Spleen (tissue), 11 donors: ENCODE measurements around the gene MAFF. TPM values are rescaled to one million over a fixed set of nuclear protein-coding genes. Genes with fewer than 3 reads are reported as not detected.
A peak's percentile ranks its signal among the peaks of the same experiment; 100 is the strongest.

Experiments used
- DNase-seq: peaks from one replicate; pipeline ENCODE4 v3.0.0-alpha.2; 2020
- H3K27ac ChIP-seq, 8 donors: fragments of 200-600 bp; sonication (generic) in 7 of 8; 1 replicate in 4 of 8; 2 replicates in 4 of 8; pipeline versions ENCODE4 v1.5.0 to v1.8.0; 2016 to 2021; ENCODE audit warnings: inconsistent platforms in 4 of 8, mild to moderate bottlenecking in 4 of 8, moderate library complexity in 1 of 8
- H3K27me3 ChIP-seq, 7 donors: fragments of 200-600 bp; sonication (generic) in 6 of 7; replicated peaks in 1 of 7; 1 replicate in 4 of 7; 2 replicates in 3 of 7; pipeline versions ENCODE4 v1.5.0 to v1.8.0; 2016 to 2021; ENCODE audit warnings: inconsistent platforms in 3 of 7, mild to moderate bottlenecking in 1 of 7
- H3K36me3 ChIP-seq, 6 donors: fragments of 200-600 bp; sonication (generic) in 5 of 6; 1 replicate in 4 of 6; 2 replicates in 2 of 6; pipeline versions ENCODE4 v1.5.0 to v1.8.0; 2016 to 2021; ENCODE audit warnings: inconsistent platforms in 2 of 6
- H3K4me1 ChIP-seq, 6 donors: fragments of 200-600 bp; sonication (generic) in 5 of 6; 1 replicate in 3 of 6; 2 replicates in 3 of 6; pipeline versions ENCODE4 v1.5.0 to v1.8.0; 2016 to 2021; ENCODE audit warnings: inconsistent platforms in 3 of 6
- H3K4me3 ChIP-seq, 8 donors: fragments of 200-600 bp; sonication (generic) in 7 of 8; 1 replicate in 4 of 8; 2 replicates in 4 of 8; pipeline versions ENCODE4 v1.5.0 to v1.8.0; 2016 to 2021; ENCODE audit warnings: inconsistent platforms in 4 of 8, mild to moderate bottlenecking in 4 of 8, moderate library complexity in 2 of 8
- H3K9me3 ChIP-seq, 8 donors: fragments of 200-600 bp; sonication (generic) in 7 of 8; 1 replicate in 4 of 8; 2 replicates in 4 of 8; pipeline versions ENCODE4 v1.5.0 to v1.8.0; 2016 to 2021; ENCODE audit warnings: inconsistent platforms in 4 of 8
- CTCF ChIP-seq, 11 experiments: fragments of 200-600 bp in 7 of 11; fragments of 450-650 bp in 4 of 11; sonication (generic) in 4 of 11; IDR thresholded peaks in 8 of 11; conservative IDR thresholded peaks in 3 of 11; 1 replicate in 7 of 11; 2 replicates in 4 of 11; pipeline versions ENCODE4 v1.4.0 to v1.8.0; 2016 to 2021; ENCODE audit warnings: antibody characterized with exemption in 11 of 11, inconsistent platforms in 4 of 11, mild to moderate bottlenecking in 1 of 11
- POLR2A ChIP-seq, 3 donors: fragments of 450-650 bp; IDR thresholded peaks; one replicate each; pipeline ENCODE4 v1.5.1; 2017; ENCODE audit warnings: antibody characterized with exemption in 3 of 3, mild to moderate bottlenecking in 1 of 3
- POLR2AphosphoS5 ChIP-seq, 3 donors: sonication (generic); formaldehyde crosslinking; IDR thresholded peaks; one replicate each; pipeline ENCODE4 v1.5.1; 2017; ENCODE audit warnings: antibody characterized with exemption in 3 of 3
- WGBS, 5 donors: extraction: QIAGEN DNeasy Blood & Tissue Kit in 3 of 5; methylation state at CpG; one replicate each; pipeline versions ENCODE4 v1.1.5 to v1.1.7; 2013 to 2018; 5-methylcytosine and 5-hydroxymethylcytosine counted together
- intact Hi-C: fragments of 100-400 bp; cut with DNase I; formaldehyde crosslinking; loops from one replicate; pipeline ENCODE4 v1.15.0; 2023; ENCODE audit warnings: low total_unique reads
- polyA plus RNA-seq, 3 donors: library from polyadenylated mRNA; stranded (reverse); fragments of 200-250 nt; gene quantifications; one replicate each; pipeline ENCODE4 v1.2.1, GENCODE V29; 2013
- total RNA-seq, 7 donors: library from RNA; depleted of rRNA in 3 of 7; stranded (reverse); fragments of >200 nt in 3 of 7; fragmentation: NEBNext Ultra II Directional in 4 of 7; extraction: Animal tissue kit (Norgen Biotek cat#: 25700) in 4 of 7; gene quantifications; one replicate each; pipeline versions ENCODE4 v1.1.0 to v1.2.1, GENCODE V29; 2016 to 2021
- donor health status: healthy with polysubstance abuse.
- donor health status: DM: no; HTN: no; CAD: no; lungs with moderate emphysema.
- donor health status: DM: no; HTN: no; CAD: no.
- donor health status: Bipolar disorder and iron deficiency.
- donor health status: healthy.
- donor health status: DM: no; HTN: no; CAD: no.
- donor health status: DM: yes; HTN: yes; CAD: no.

MAFF gene
- total and polyA plus RNA-seq, 10 donors, result 2.1 to 32.4 (median 8.6) TPM

GRCh38 chr22:38238519-38239071 is 36.8 kb downstream of the MAFF start:
- Histone ChIP-seq H3K9me3 (no peaks in the 10 kb centered on the region), H3K27me3 (no peaks in the 10 kb centered on the region), H3K4me1 (peaks cover 0 to 45% (median 16%) of the 10 kb centered on the region in 6 donors), H3K27ac (peak overlapping the region in 6 of 8 donors; percentile 20 to 61 (median 52)), H3K4me3 (no peak overlapping the region), H3K36me3 (peaks cover 0 to 83% (median 21%) of the 10 kb centered on the region in 6 donors)
- 82 to 87% (median 84%) methylated on average over 9 of the region's 9 CpGs for WGBS, 5 donors
- DNase-seq, result no peak
- intact Hi-C loops, result loop anchor here (10.0 kb wide), 1 partner anchor 174 kb away; no protein-coding TSS in a partner anchor
- TF ChIP-seq POLR2A (IDR thresholded peaks at IDR 0.05), result no peak
- TF ChIP-seq CTCF (IDR thresholded peaks at IDR 0.05 in 8 of 11, conservative IDR thresholded peaks at IDR 0.05 in 3 of 11), result no peak
- no peak for TF ChIP-seq POLR2AphosphoS5 (IDR thresholded peaks at IDR 0.05)

- H3K27ac ChIP-seq, result peak overlapping the region in 7 of 8 donors; percentile 20 to 61 (median 51)
- H3K9me3 ChIP-seq, result no peaks in the 10 kb centered on the region
- WGBS, 5 donors, result 62 to 87% (median 71%) methylated on average over 14 of the region's 14 CpGs
- H3K27me3 ChIP-seq, result no peaks in the 10 kb centered on the region
- intact Hi-C loops, result loop anchor here (10.0 kb wide), 1 partner anchor 174 kb away; no protein-coding TSS in a partner anchor
- no peak overlapping the region for H3K4me3 ChIP-seq
- peak in 1 of 11 experiments; percentile 23 for TF ChIP-seq CTCF (IDR thresholded peaks at IDR 0.05 in 8 of 11, conservative IDR thresholded peaks at IDR 0.05 in 3 of 11)
- TF ChIP-seq POLR2AphosphoS5 (IDR thresholded peaks at IDR 0.05), result peak; percentile 12 to 31 (median 19)
- no peak for TF ChIP-seq POLR2A (IDR thresholded peaks at IDR 0.05)
- peaks cover 0 to 83% (median 23%) of the 10 kb centered on the region in 6 donors for H3K36me3 ChIP-seq
- H3K4me1 ChIP-seq, result peaks cover 0 to 45% (median 17%) of the 10 kb centered on the region in 6 donors
- no peak for DNase-seq
Measured at GRCh38 chr22:38239101-38239761, 37.4 kb downstream of the MAFF start.

- intact Hi-C loops, result no loop called here
- no peaks in the 10 kb centered on the region for H3K9me3 ChIP-seq
- DNase-seq, result no peak
- H3K27me3 ChIP-seq, result no peaks in the 10 kb centered on the region
- no peak overlapping the region for H3K4me3 ChIP-seq
- no peak for TF ChIP-seq POLR2A (IDR thresholded peaks at IDR 0.05)
- H3K4me1 ChIP-seq, result peaks cover 0 to 45% (median 17%) of the 10 kb centered on the region in 6 donors
- peaks cover 0 to 83% (median 24%) of the 10 kb centered on the region in 6 donors for H3K36me3 ChIP-seq
- no peak overlapping the region for H3K27ac ChIP-seq
- WGBS, 5 donors, result 63 to 85% (median 72%) methylated on average over 6 of the region's 6 CpGs
Measured at GRCh38 chr22:38240734-38241252, 39.0 kb downstream of the MAFF start.

GRCh38 chr22:38243007-38243765 is 41.4 kb downstream of the MAFF start:
- H3K4me3 ChIP-seq, result no peak overlapping the region
- DNase-seq, result no peak
- peaks cover 0 to 83% (median 35%) of the 10 kb centered on the region in 6 donors for H3K36me3 ChIP-seq
- peak overlapping the region in 5 of 8 donors; percentile 32 to 67 (median 50) for H3K27ac ChIP-seq
- H3K9me3 ChIP-seq, result no peaks in the 10 kb centered on the region
- TF ChIP-seq CTCF (IDR thresholded peaks at IDR 0.05 in 8 of 11, conservative IDR thresholded peaks at IDR 0.05 in 3 of 11) (no peak), POLR2A (IDR thresholded peaks at IDR 0.05) (no peak), POLR2AphosphoS5 (IDR thresholded peaks at IDR 0.05) (peak; percentile 34 to 52 (median 39))
- peaks cover 0 to 41% (median 17%) of the 10 kb centered on the region in 6 donors for H3K4me1 ChIP-seq
- intact Hi-C loops, result no loop called here
- WGBS, 5 donors, result 64 to 83% (median 80%) methylated on average over 18 to 20 of the region's 20 CpGs
- no peaks in the 10 kb centered on the region for H3K27me3 ChIP-seq
